A673 (cell line): Measurements from ENCODE around the gene NAV2. TPM values are rescaled to one million over a fixed set of nuclear protein-coding genes. Genes with fewer than 3 reads are reported as not detected.

Source experiments
- BruUV-seq: library from RNA; stranded (reverse); fragments of 400-500 nt; replicated peaks from 2 replicates; lab custom pipeline; 2021; lab: Mats Ljungman, UMichigan
- CTCF ChIA-PET: fragments of 300-600 bp; sonication (Branson Sonifier 250); formaldehyde crosslinking; loops from one replicate; lab custom pipeline; 2022; ENCODE audit warnings: antibody characterized with exemption; lab: Charles Lee
- POLR2A ChIA-PET: fragments of 300-600 bp; sonication (Branson Sonifier 250); formaldehyde crosslinking; loops from one replicate; lab custom pipeline; 2022; ENCODE audit warnings: antibody characterized with exemption; ENCODE audit not compliant: low non-redundant PET; lab: Charles Lee
- DNase-seq: peaks from one replicate; pipeline ENCODE4 v3.0.0-alpha.2; 2015; ENCODE audit warnings: low spot score
- H3K27ac ChIP-seq: fragments of 200-600 bp; sonication (generic); 2 replicates; pipeline ENCODE4 v1.5.1; 2016; ENCODE audit warnings: mixed run types, low read depth, mild to moderate bottlenecking, mixed read lengths, antibody characterized with exemption, low read length; ENCODE audit not compliant: poor library complexity, severe bottlenecking
- H3K27me3 ChIP-seq: fragments of 200-600 bp; sonication (generic); replicated peaks from 2 replicates; pipeline ENCODE4 v1.6.1; 2017; ENCODE audit warnings: mixed run types, low read depth, mild to moderate bottlenecking, mixed read lengths, antibody characterized with exemption, low read length; ENCODE audit not compliant: insufficient read depth, poor library complexity
- H3K36me3 ChIP-seq: fragments of 200-600 bp; sonication (generic); 2 replicates; pipeline ENCODE4 v1.6.1; 2016; ENCODE audit warnings: mixed run types, mild to moderate bottlenecking, mixed read lengths, antibody characterized with exemption, low read length; ENCODE audit not compliant: insufficient read depth, poor library complexity, severe bottlenecking
- H3K4me1 ChIP-seq: fragments of 200-600 bp; sonication (generic); 2 replicates; pipeline ENCODE4 v1.6.1; 2017; ENCODE audit warnings: mixed run types, mild to moderate bottlenecking, mixed read lengths, antibody characterized with exemption, low read length; ENCODE audit not compliant: insufficient read depth, poor library complexity, severe bottlenecking
- H3K4me3 ChIP-seq: fragments of 200-600 bp; sonication (generic); 2 replicates; pipeline ENCODE4 v1.5.1; 2016; ENCODE audit warnings: low read depth, mixed run types, mild to moderate bottlenecking, mixed read lengths, low read length; ENCODE audit not compliant: poor library complexity, severe bottlenecking
- H3K9me3 ChIP-seq: fragments of 200-600 bp; sonication (generic); 2 replicates; pipeline ENCODE4 v1.6.1; 2016; ENCODE audit warnings: mixed run types, low read depth, mild to moderate bottlenecking, mixed read lengths, antibody characterized with exemption, low read length; ENCODE audit not compliant: poor library complexity, severe bottlenecking
- EZH2 ChIP-seq: fragments of 200-600 bp; sonication (generic); IDR thresholded peaks from 2 replicates; pipeline ENCODE4 v1.6.1; 2017; ENCODE audit warnings: borderline replicate concordance, low read depth, mild to moderate bottlenecking, mixed read lengths, antibody characterized with exemption, low read length; ENCODE audit not compliant: poor library complexity, severe bottlenecking
- intact Hi-C: fragments of 100-400 bp; cut with micrococcal nuclease; formaldehyde crosslinking; loops from one replicate; pipeline ENCODE4 v1.10.0; 2022; ENCODE audit not compliant: unreplicated experiment
- total RNA-seq: library from RNA; stranded (reverse); gene quantifications from 2 replicates; pipeline ENCODE4 v1.2.3, GENCODE V29; 2021
- TF ChIP-seq, protein P1 (sequence below): fragments of 300-800, 200-600 bp; sonication (generic); conservative IDR thresholded peaks from 2 replicates; pipeline ENCODE4 v1.5.1; 2017; ENCODE audit warnings: low read depth, mild to moderate bottlenecking, antibody characterized with exemption, low read length, moderate library complexity, mixed read lengths

Gene NAV2
- total RNA-seq, 1 experiment from 2014 or later = not detected

GRCh38 chr11:20020198-20020597, 307.6 kb downstream of the NAV2 start:
- CTCF ChIA-PET = no interaction called here

GRCh38 chr11:20020716-20021115, 308.1 kb downstream of the NAV2 start:
- Histone ChIP-seq H3K27ac (no peak overlapping the region), H3K36me3 (no peaks in the 10 kb centered on the region), H3K4me1 (no peaks in the 10 kb centered on the region), H3K9me3 (no peaks in the 10 kb centered on the region), H3K27me3 (no peaks in the 10 kb centered on the region), H3K4me3 (no peak overlapping the region)
- intact Hi-C loops = no loop called here
- CTCF ChIA-PET = no interaction called here
- TF ChIP-seq, protein P1, sequence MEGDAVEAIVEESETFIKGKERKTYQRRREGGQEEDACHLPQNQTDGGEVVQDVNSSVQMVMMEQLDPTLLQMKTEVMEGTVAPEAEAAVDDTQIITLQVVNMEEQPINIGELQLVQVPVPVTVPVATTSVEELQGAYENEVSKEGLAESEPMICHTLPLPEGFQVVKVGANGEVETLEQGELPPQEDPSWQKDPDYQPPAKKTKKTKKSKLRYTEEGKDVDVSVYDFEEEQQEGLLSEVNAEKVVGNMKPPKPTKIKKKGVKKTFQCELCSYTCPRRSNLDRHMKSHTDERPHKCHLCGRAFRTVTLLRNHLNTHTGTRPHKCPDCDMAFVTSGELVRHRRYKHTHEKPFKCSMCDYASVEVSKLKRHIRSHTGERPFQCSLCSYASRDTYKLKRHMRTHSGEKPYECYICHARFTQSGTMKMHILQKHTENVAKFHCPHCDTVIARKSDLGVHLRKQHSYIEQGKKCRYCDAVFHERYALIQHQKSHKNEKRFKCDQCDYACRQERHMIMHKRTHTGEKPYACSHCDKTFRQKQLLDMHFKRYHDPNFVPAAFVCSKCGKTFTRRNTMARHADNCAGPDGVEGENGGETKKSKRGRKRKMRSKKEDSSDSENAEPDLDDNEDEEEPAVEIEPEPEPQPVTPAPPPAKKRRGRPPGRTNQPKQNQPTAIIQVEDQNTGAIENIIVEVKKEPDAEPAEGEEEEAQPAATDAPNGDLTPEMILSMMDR = no peak
- no peak for TF ChIP-seq EZH2
- DNase-seq = no peak
- no TSS peak for BruUV-seq
- POLR2A ChIA-PET = no interaction called here

More at GRCh38 chr11:20020198-20020597, 307.6 kb downstream of the NAV2 start:
- no peaks in the 10 kb centered on the region for H3K27me3 ChIP-seq
- TF ChIP-seq EZH2 = no peak
- TF ChIP-seq, protein P1 = no peak
- no peaks in the 10 kb centered on the region for H3K4me1 ChIP-seq
- POLR2A ChIA-PET = no interaction called here
- no peaks in the 10 kb centered on the region for H3K9me3 ChIP-seq
- no peak overlapping the region for H3K4me3 ChIP-seq
- intact Hi-C loops = no loop called here
- H3K27ac ChIP-seq = no peak overlapping the region
- BruUV-seq = no TSS peak
- no peaks in the 10 kb centered on the region for H3K36me3 ChIP-seq
- DNase-seq = no peak

GRCh38 chr11:20021212-20021611, 308.6 kb downstream of the NAV2 start:
- no TSS peak for BruUV-seq
- no peak overlapping the region for H3K27ac ChIP-seq
- intact Hi-C loops = no loop called here

More at GRCh38 chr11:20021212-20021611, 308.6 kb downstream of the NAV2 start:
- TF ChIP-seq, protein P1 = no peak
- no peak for TF ChIP-seq EZH2
- DNase-seq = no peak
- POLR2A ChIA-PET = no interaction called here
- CTCF ChIA-PET = no interaction called here
- H3K9me3 ChIP-seq = no peaks in the 10 kb centered on the region
- no peaks in the 10 kb centered on the region for H3K4me1 ChIP-seq
- no peaks in the 10 kb centered on the region for H3K36me3 ChIP-seq
- no peak overlapping the region for H3K4me3 ChIP-seq
- no peaks in the 10 kb centered on the region for H3K27me3 ChIP-seq
